HEK293 (cell line): Measurements from ENCODE around the gene KCNMA1.

Source experiments
- ZNF184 ChIP-seq: fragments of 450-650 bp; IDR thresholded peaks from 2 replicates; pipeline ENCODE4 v1.5.1; 2018; ENCODE audit warnings: missing biosample characterization, mild to moderate bottlenecking, missing genetic modification characterization
- TF ChIP-seq, protein P1 (sequence below): fragments of 450-650 bp; formaldehyde crosslinking; IDR thresholded peaks from 2 replicates; pipeline ENCODE4 v1.5.1; 2016; ENCODE audit warnings: missing biosample characterization, missing genetic modification characterization

DNA sequence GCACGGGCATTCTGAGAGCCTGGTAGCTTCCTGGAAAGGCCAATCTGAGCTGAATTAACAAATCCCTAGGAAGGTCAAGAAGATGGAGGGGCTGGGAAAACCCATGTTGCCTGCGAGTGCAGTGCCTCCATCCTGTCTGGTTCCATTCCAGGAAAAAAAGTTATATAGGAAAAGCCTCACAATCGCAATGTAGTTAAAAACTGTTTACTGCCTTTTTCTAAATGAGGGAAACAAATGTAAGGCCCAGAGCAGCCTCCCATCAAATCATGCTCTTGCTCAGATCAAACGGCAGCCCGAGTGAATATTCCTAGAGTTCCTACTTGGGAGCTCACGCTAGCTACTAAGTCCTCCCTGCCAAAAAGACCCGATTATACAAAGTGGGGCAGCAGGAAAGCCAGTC is 179.9 kb downstream of the KCNMA1 start:
- TF ChIP-seq, protein P1, sequence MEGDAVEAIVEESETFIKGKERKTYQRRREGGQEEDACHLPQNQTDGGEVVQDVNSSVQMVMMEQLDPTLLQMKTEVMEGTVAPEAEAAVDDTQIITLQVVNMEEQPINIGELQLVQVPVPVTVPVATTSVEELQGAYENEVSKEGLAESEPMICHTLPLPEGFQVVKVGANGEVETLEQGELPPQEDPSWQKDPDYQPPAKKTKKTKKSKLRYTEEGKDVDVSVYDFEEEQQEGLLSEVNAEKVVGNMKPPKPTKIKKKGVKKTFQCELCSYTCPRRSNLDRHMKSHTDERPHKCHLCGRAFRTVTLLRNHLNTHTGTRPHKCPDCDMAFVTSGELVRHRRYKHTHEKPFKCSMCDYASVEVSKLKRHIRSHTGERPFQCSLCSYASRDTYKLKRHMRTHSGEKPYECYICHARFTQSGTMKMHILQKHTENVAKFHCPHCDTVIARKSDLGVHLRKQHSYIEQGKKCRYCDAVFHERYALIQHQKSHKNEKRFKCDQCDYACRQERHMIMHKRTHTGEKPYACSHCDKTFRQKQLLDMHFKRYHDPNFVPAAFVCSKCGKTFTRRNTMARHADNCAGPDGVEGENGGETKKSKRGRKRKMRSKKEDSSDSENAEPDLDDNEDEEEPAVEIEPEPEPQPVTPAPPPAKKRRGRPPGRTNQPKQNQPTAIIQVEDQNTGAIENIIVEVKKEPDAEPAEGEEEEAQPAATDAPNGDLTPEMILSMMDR (tag by site-specific recombination): no peak
- TF ChIP-seq ZNF184: no peak
